Stimulated activated CD8-positive, alpha-beta memory T cell treated with anti-CD3 and anti-CD28 coated beads, Interleukin-4, amount 100 ng/mL, for 48 hours (primary cell): Measurements from ENCODE around the gene GFPT2.
"Not testable (repeated sequence)": the region's sequence is repeated elsewhere in the genome, so short reads cannot be mapped to it uniquely, and the experiment has no call there.

Experiments used
- DNase-seq: peaks from one replicate; pipeline ENCODE4 v3.0.0-alpha.2; 2020

Gene GFPT2

GRCh38 chr5:180303226-180304015 is 49.7 kb downstream of the GFPT2 start:
- no peak for DNase-seq

- DNase-seq = no peak
Observed at GRCh38 chr5:180302256-180302655, 50.9 kb downstream of the GFPT2 start.

- no peak for DNase-seq
Observed at GRCh38 chr5:180301253-180301652, 51.9 kb downstream of the GFPT2 start.

DNA sequence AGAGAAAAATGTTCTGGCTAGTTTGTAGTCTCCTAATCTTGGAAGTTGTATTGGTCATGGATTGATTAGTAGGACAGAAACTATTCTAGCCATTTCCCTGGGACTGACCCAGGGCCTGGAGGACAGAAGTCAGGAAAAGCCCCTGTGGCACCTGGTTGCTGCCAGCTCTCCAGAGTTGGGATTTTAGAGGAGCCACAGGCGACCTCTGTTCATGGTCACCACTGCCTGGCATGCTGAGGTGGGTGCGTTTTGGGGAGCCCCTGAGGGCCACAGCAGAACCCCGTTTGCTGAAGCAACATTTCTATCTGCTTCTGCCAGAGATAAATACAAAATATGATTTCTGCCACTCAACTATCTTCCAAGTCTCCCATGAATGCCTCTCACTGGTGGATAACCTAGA is 53.6 kb downstream of the GFPT2 start:
- DNase-seq = no peak

DNA sequence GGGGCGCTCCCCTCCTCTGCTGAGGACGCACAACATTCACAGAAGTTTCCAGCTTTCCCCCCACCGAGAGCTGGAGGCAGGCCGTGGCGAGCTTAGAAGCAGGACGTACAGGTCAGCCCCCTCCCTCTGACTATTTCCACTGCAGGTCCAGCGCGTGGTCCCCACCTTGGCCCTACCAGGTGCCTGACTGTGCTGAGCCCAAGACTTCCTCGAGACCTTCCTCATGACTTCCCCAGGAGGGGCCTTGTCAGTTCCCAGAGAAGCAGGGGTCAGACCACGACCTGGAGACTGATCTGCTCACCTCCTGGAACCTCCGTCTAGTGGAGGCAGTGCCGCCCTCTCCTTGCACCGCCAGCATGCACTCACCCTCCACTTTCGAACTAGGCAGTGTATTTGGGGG is 54.1 kb downstream of the GFPT2 start:
- not testable (repeated sequence) for DNase-seq

DNA sequence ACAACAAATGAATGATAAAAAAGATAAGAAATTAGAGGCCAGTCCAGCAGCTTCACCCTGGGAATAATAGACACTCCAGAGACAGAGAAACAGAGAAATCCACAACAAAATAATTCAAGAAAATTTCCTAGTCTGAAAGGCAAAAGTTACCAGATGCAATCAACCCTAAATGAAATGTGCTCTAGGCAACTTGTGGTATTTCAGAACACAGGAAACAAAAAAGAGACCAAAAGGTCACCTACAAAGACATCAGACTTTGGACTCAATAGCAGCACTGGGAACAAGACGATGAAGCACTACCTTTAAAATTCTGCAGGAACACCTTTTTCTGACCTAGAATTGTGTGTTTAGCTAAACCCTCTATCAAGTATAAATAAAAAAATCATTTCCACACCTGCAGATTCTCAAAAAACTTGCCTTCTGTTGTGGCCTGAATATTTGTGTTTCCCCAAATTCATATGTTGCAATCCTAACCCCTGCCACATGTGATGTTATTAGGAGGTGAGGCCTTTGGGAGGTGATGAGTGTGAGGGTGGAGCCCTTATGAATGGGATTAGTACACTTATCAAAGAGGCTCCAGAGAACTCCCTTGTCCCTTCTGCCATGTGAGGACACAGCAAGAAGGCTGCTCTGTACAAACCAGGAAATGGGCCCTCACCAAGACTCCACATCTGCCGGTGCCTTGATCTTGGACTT is 55.4 kb downstream of the GFPT2 start:
- no peak for DNase-seq

DNA sequence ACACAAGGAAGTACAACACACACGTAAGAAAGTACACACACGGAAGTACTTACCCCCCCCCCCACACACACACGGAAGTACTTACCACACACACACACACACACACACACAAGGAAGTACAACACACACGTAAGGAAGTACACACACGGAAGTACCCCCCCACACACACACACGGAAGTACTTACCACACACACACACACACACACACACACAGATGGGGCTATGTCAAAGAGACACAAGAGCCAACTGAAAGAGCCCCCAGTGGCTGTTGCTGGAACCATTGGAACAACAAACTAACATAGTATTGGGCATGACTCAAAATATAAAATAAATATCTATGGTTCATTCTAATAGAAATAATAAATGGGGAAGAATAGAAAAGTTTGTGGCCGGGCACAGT is 56.4 kb downstream of the GFPT2 start:
- no peak for DNase-seq

GRCh38 chr5:180294913-180295555 is 58.1 kb downstream of the GFPT2 start:
- no peak for DNase-seq

DNA sequence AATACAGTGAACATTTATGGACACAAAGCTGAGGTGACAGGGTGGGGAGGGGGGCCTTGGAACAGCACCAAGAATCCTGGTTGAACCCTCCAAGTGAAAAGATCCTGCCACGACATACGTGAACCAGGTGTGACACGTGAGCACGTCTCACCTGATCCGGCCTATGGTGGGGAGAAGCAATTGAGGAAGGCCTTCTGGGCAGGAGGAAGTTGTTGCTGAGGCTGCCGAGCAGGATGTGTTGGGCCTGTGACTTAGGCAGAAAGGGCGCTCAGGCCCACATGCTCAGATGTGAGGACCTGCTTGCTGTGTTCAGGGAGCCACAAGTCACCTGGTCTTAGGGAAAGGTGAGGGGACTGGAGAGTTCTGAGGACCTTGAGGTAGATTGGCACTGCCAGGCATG is 58.7 kb downstream of the GFPT2 start:
- no peak for DNase-seq

DNA sequence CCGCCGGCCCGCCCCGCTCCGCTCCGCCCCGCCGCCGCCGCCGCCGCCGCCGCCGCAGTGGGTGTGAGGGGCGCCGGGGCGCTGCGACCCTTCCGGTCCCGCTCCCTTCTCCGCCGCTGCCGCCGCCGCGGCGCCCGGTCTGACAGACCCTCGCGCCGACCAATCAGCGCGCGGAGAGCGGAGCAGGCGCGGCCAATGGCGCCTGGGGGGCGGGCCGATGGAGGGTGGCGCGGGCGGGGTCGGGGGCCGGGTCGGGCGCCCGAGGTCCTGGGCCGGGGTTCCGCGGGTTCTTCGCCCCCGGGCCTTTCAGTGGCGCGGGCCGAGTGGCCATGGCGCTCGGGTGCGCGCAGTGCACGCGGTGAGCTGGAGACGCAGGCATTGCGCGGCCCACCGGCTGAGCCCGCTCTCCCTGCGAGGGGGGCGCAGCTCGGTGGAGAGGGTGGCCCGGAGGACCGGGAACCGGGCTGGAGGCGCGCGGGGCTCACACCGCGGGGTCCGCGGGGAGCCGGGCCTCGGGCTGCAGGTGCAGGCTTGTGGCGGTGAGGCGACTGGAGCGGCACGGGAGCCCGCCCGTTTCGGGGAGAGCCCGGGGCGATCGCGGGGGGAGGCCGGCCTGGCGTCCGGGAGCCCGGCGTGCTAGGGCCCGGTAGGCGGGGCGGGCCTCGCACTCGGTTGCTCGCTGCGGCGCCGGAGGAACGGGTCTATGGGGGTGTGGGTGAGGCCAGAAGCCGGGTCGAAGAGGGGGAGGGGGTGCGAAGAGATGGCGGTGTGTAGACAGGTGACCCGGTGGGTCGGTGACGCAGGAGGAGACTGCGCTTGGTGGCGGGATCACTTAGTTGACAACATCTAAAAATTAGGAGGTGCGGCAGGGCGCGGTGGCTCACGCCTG is 60.9 kb downstream of the GFPT2 start, which contains the start of gene MAPK9:
Gene MAPK9, minus strand, starts transcription at position 141 of the 889 bp plus-strand sequence. CDS start 11,522 bp downstream, outside the sequence.
- peak; percentile 85 for DNase-seq

DNA sequence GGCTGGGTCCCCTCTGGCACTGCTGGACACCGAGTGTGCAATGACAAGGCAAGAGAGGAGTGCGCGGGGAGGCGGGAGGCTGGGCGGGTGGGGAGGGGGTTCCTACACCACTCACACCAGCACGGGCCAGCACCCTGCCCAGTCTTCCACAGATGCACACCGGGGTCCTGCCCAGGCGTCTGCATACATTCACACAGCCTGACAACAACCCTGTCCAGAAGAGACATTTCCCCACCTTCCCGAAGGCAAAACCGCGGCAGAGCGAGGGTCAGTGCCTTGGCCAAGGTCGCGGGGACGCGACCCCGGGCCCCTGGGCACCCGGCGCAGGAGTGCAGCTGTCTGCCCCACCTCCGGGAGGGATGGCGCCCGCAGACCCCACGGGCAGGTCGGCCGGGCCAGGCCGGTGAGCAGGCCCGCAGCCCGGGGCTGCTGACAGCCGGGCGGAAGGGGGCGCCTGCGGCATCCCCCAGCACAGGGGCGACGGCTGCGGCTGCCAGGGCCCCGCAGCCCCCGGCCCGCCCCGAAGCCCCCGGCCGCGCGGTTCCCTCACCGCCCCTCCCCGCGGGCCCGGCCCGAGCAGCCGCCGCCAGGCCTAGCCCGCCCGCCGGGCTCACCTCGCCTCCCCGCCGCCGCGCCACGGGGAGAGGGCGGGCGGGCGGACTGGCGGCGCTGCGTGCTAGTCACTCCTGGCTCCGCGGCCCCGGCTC is 61.7 kb downstream of the GFPT2 start:
- DNase-seq = peak; percentile 37

- no peak for DNase-seq
Observed at GRCh38 chr5:180290568-180291233, 62.4 kb downstream of the GFPT2 start.

DNA sequence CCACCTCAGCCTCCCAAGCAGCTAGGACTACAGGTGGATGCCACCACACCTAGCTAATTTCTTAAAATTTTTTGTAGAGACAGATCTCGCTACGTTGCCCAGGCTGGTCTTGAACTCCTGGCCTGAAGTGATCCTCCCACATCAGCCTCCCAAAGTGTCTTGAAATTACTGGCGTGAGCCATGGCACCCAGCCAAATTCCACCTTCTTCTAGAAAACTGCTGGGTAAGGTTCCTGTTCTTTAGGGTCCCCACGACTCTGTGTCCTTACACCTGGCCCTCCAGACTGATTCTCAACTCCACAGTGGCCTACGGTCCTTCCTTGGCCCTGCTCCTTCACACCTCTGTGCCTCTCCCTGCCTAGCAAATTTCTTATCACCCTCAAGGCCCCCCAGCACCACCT is 63.2 kb downstream of the GFPT2 start:
- DNase-seq = no peak

- DNase-seq = no peak
Observed at GRCh38 chr5:180289433-180289832, 63.7 kb downstream of the GFPT2 start.

DNA sequence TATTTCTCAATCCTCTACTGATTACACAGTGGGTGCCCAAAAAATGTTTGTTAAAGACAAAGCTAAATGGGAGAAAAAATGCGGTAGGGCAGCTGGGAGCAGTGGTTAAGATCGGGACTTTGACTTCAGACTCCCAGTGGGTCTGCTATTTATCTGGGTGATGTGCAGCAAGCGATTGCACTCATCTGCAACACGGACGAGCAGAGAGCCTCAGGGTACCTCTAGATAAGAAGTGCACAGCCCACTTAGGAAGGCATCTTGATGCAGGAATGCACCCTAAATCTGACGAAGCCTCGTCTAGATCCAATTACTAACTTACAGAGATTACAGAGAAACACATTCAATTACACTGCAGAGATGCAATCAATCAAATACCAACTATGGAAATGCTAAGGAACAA is 65.3 kb downstream of the GFPT2 start:
- no peak for DNase-seq

- DNase-seq = no peak
Observed at GRCh38 chr5:180287404-180287803, 65.7 kb downstream of the GFPT2 start.

DNA sequence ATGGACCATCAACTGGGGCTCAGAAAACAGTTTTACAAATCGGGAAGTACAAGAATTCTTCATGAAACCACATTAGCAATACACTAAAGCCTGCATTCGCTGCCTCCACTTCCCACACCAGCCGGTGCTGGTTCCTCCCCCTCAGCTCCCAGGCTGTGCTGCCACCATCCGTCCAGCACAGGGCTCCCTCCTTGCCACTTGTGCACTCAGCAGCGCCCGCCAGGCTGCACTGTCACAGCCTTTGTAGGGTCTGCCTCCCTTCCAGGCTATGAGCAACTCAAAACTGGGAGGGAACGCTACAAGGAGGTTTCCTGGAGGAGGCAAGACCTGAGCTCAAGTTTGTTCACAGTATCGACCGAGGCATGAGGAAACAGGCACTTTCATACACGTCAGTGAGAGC is 69.0 kb downstream of the GFPT2 start:
- no peak for DNase-seq

- no peak for DNase-seq
Observed at GRCh38 chr5:180283026-180283615, 70.0 kb downstream of the GFPT2 start.

GRCh38 chr5:180282281-180282680 is 70.9 kb downstream of the GFPT2 start:
- DNase-seq = no peak

DNA sequence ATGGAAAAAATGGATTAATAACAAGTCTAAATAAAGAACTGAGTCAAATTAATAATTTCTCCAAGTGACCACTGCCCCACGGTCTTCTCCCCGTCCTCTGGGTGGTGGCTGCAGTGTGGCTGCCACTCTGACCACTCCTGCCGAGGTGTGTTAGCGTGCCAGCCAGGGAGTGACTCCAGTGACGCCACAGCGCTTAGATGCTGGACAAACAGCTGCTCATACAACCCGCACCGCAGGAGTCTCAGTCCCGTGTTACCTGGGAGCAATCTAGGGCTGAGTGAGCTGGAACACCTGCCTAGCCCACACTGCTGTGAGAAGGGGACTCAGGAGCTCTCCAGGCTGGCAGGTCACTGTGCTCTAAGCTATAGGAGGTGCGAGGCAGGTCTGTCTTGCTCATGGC is 71.4 kb downstream of the GFPT2 start:
- DNase-seq = no peak

DNA sequence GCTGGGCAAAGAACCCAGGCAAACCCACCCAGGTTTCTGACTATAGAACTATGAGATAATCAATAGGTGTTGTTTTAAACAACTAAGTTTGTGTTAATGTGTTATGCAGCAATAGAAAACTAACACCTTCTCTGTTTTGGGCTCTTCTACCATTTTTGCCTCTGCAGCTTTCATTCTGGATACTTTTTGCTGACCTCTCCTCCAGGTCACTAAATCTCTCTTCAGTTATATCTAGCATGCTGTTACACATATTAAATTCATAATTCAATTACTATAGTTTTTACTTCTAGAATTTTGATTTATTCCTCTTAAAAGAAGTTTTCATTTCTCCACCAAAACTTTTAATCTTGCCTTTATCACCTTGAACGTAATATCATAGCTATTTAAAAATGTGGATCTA is 78.4 kb downstream of the GFPT2 start:
- no peak for DNase-seq
